ENCODE results near the gene ZFP42.

GRCh38 chr4:188041721-188042120, 46.1 kb downstream of the ZFP42 start:
- TF ChIP-seq CTCF (IDR thresholded peaks at IDR 0.05; ENCODE audit: insufficient read depth, low read length) = no peak
- TF ChIP-seq REST (IDR thresholded peaks at IDR 0.05; ENCODE audit: insufficient replicate concordance, low read depth) = no peak
- no peak for TF ChIP-seq POLR2AphosphoS5 (IDR thresholded peaks at IDR 0.05; ENCODE audit: low read depth)
- no peak for TF ChIP-seq SPI1 (IDR thresholded peaks at IDR 0.05; ENCODE audit: borderline replicate concordance, low read depth)
- TF ChIP-seq GABPA (IDR thresholded peaks at IDR 0.05; ENCODE audit: low read depth) = no peak
